Measurements from ENCODE around the gene PARD3B.

GRCh38 chr2:204988836-204989235 lies 443.6 kb downstream of the PARD3B start:
- TF ChIP-seq MAX (IDR thresholded peaks at IDR 0.05) = no peak
- TF ChIP-seq ZNF615 (CRISPR knock-in tag; IDR thresholded peaks at IDR 0.05; ENCODE audit: borderline replicate concordance) = no peak
- TF ChIP-seq TBL1XR1 (IDR thresholded peaks at IDR 0.05; ENCODE audit: borderline replicate concordance, low read length, partially characterized antibody) = no peak
- TF ChIP-seq TCF7L2 (IDR thresholded peaks at IDR 0.05; ENCODE audit: low read depth, low read length) = no peak
- no peak for TF ChIP-seq ZNF580 (CRISPR knock-in tag; IDR thresholded peaks at IDR 0.05; ENCODE audit: borderline replicate concordance, low read depth)
- no peak for TF ChIP-seq TFDP2 (CRISPR knock-in tag; IDR thresholded peaks at IDR 0.05)
- TF ChIP-seq POLR2G (IDR thresholded peaks at IDR 0.05; ENCODE audit: low read depth, low read length) = no peak
- no peak for TF ChIP-seq ATF3 (CRISPR knock-in tag; IDR thresholded peaks at IDR 0.05)
- TF ChIP-seq MTA3 (CRISPR knock-in tag; IDR thresholded peaks at IDR 0.05) = no peak
- TF ChIP-seq CTCF (CRISPR knock-in tag; IDR thresholded peaks at IDR 0.05) = no peak
- no peak for TF ChIP-seq MIER2 (CRISPR knock-in tag; IDR thresholded peaks at IDR 0.05)

Data from HepG2 (cell line).